Suprapubic skin (tissue), 4 donors: Measurements from ENCODE around the gene MAP1B. TPM values are rescaled to one million over a fixed set of nuclear protein-coding genes. Genes with fewer than 3 reads are reported as not detected.
"Not testable (repeated sequence)": the region's sequence is repeated elsewhere in the genome, so short reads cannot be mapped to it uniquely, and the experiment has no call there.

Experiments used
- DNase-seq, 2 donors: peaks; one replicate each; pipeline ENCODE4 v3.0.0-alpha.2; 2019; ENCODE audit warnings: low spot score in 2 of 2
- H3K27ac ChIP-seq: fragments of 200-600 bp; sonication (generic); one replicate; pipeline ENCODE4 v1.5.1; 2019
- H3K27me3 ChIP-seq: fragments of 200-600 bp; sonication (generic); one replicate; pipeline ENCODE4 v1.5.1; 2019
- H3K36me3 ChIP-seq: fragments of 200-600 bp; sonication (generic); one replicate; pipeline ENCODE4 v1.5.1; 2019
- H3K4me1 ChIP-seq: fragments of 200-600 bp; sonication (generic); one replicate; pipeline ENCODE4 v1.5.1; 2019
- H3K4me3 ChIP-seq: fragments of 200-600 bp; sonication (generic); one replicate; pipeline ENCODE4 v1.5.1; 2019; ENCODE audit warnings: mild to moderate bottlenecking
- H3K9me3 ChIP-seq: fragments of 200-600 bp; sonication (generic); one replicate; pipeline ENCODE4 v1.5.1; 2019
- CTCF ChIP-seq, 2 donors: fragments of 200-600 bp in 1 of 2; fragments of 450-650 bp in 1 of 2; sonication (generic) in 1 of 2; IDR thresholded peaks; one replicate each; pipeline ENCODE4 v1.5.1; 2016 to 2019; ENCODE audit warnings: antibody characterized with exemption in 2 of 2, mild to moderate bottlenecking in 1 of 2, moderate library complexity in 1 of 2
- EP300 ChIP-seq: sonication (generic); formaldehyde crosslinking; IDR thresholded peaks from one replicate; pipeline ENCODE4 v1.6.1; 2017; ENCODE audit warnings: antibody characterized with exemption
- POLR2A ChIP-seq, 2 donors: fragments of 450-650 bp; IDR thresholded peaks; one replicate each; pipeline ENCODE4 v1.6.1; 2017; ENCODE audit warnings: antibody characterized with exemption in 2 of 2, mild to moderate bottlenecking in 2 of 2, moderate library complexity in 2 of 2
- POLR2AphosphoS5 ChIP-seq, 3 donors: sonication (generic); formaldehyde crosslinking; IDR thresholded peaks; one replicate each; pipeline ENCODE4 v1.6.1; 2017; ENCODE audit warnings: antibody characterized with exemption in 3 of 3
- WGBS: methylation state at CpG from one replicate; pipeline ENCODE4 v1.1.5; 2018; 5-methylcytosine and 5-hydroxymethylcytosine counted together
- total RNA-seq, 4 donors: library from RNA; depleted of rRNA; stranded (reverse); fragments of >200 nt; gene quantifications; one replicate each; pipeline ENCODE4 v1.1.0, GENCODE V29; 2016

The MAP1B gene
- total RNA-seq, 4 donors from 2014 or later, result 38.1 to 172 (median 67.5) TPM

- Histone ChIP-seq H3K4me3 (no peak overlapping the region), H3K27ac (no peak overlapping the region), H3K27me3 (no peaks in the 10 kb centered on the region), H3K36me3 (no peaks in the 10 kb centered on the region), H3K9me3 (no peaks in the 10 kb centered on the region), H3K4me1 (peaks cover 31% of the 10 kb centered on the region)
- 63% methylated on average over 8 of the region's 8 CpGs for WGBS
- TF ChIP-seq POLR2A (IDR thresholded peaks at IDR 0.05), result no peak
- no peak for TF ChIP-seq EP300
- no peak for TF ChIP-seq CTCF (IDR thresholded peaks at IDR 0.05)
- TF ChIP-seq POLR2AphosphoS5 (IDR thresholded peaks at IDR 0.05), result no peak
- DNase-seq, result no peak
Observed at GRCh38 chr5:72167804-72168203, 60.5 kb downstream of the MAP1B start.

DNA sequence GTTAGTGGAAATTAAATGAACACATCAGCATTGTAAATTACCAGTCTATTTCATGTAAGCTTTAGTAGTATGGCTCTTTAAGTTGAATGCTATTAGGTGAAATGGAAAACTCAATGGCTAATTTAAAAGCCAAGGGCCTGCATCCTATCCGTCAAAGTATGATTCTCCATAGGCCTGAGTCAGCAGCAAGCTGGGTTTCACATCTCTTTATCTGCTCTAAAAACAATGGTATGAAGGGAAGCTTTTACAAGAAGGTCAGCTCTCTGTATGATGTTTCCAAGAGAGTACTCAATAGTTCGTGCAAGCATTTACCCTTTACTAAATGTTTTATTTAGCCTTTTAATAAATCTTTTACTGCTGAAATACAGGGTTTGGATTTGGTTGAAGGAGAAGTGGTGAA lies 62.8 kb downstream of the MAP1B start:
- WGBS, result 85% methylated on average over 2 of the region's 2 CpGs
- DNase-seq, result no peak
- peaks cover 29% of the 10 kb centered on the region for H3K4me1 ChIP-seq
- TF ChIP-seq EP300 (no peak), POLR2AphosphoS5 (IDR thresholded peaks at IDR 0.05) (no peak), POLR2A (IDR thresholded peaks at IDR 0.05) (no peak), CTCF (IDR thresholded peaks at IDR 0.05) (no peak)
- H3K27me3 ChIP-seq, result no peaks in the 10 kb centered on the region
- H3K4me3 ChIP-seq, result no peak overlapping the region
- no peaks in the 10 kb centered on the region for H3K9me3 ChIP-seq
- H3K27ac ChIP-seq, result no peak overlapping the region
- H3K36me3 ChIP-seq, result no peaks in the 10 kb centered on the region

GRCh38 chr5:72171181-72171580 lies 63.9 kb downstream of the MAP1B start:
- 95% methylated on average over 3 of the region's 3 CpGs for WGBS
- not testable (repeated sequence) for H3K9me3 ChIP-seq, H3K27me3 ChIP-seq, H3K36me3 ChIP-seq, H3K4me3 ChIP-seq, H3K27ac ChIP-seq, DNase-seq
- H3K4me1 ChIP-seq, result peaks cover 23% of the 10 kb centered on the region

DNA sequence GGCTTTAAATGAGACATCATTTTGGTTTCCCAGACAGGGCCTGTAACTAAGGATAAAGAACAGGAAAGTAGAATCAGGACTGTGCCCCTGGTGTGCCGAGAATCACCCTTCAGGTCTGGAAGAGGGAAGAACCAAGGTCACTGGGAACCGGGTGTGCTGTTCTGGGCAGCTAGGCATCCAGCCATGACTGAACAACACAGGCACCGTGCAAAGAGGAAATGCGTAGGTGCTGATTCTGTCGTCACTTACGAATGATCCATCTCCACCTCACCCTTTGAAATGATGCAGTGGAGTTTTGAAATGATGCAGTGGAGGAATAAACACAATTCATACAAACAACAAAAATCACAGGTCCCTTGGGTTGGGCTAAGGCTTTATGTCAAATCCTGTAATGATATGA lies 64.4 kb downstream of the MAP1B start:
- Histone ChIP-seq H3K27ac (no peak overlapping the region), H3K4me3 (no peak overlapping the region), H3K4me1 (peaks cover 18% of the 10 kb centered on the region), H3K36me3 (no peaks in the 10 kb centered on the region), H3K27me3 (no peaks in the 10 kb centered on the region), H3K9me3 (no peaks in the 10 kb centered on the region)
- TF ChIP-seq CTCF (IDR thresholded peaks at IDR 0.05) (no peak), POLR2AphosphoS5 (IDR thresholded peaks at IDR 0.05) (no peak), EP300 (no peak), POLR2A (IDR thresholded peaks at IDR 0.05) (no peak)
- DNase-seq, result no peak
- WGBS, result 90% methylated on average over 6 of the region's 6 CpGs

DNA sequence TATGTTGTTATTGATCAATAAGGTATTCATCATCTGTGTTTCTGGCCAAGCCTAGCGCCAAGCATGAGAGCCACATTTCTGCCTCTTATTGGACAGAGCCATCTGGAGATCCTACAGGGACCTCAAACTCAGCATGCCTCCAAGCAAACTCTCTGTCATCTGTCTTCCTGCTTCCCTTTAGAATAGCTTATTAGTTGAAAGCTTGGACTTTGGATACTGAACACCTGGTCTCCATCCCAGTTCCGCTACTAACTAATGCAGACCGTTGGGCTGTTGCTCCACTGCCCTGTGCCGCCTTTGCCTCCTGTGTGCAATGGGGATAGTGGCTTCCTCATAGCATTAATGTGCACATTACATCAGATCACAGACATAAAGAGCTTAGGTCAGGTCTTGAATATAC lies 65.5 kb downstream of the MAP1B start:
- peaks cover 7% of the 10 kb centered on the region for H3K4me1 ChIP-seq
- no peak for DNase-seq
- H3K4me3 ChIP-seq, result no peak overlapping the region
- TF ChIP-seq EP300 (no peak), POLR2A (IDR thresholded peaks at IDR 0.05) (no peak), CTCF (IDR thresholded peaks at IDR 0.05) (no peak), POLR2AphosphoS5 (IDR thresholded peaks at IDR 0.05) (no peak)
- no peaks in the 10 kb centered on the region for H3K27me3 ChIP-seq
- H3K36me3 ChIP-seq, result no peaks in the 10 kb centered on the region
- no peaks in the 10 kb centered on the region for H3K9me3 ChIP-seq
- H3K27ac ChIP-seq, result no peak overlapping the region
- 95% methylated on average over 4 of the region's 4 CpGs for WGBS

- TF ChIP-seq POLR2AphosphoS5 (IDR thresholded peaks at IDR 0.05), result no peak
- no peak for TF ChIP-seq CTCF (IDR thresholded peaks at IDR 0.05)
- TF ChIP-seq POLR2A (IDR thresholded peaks at IDR 0.05), result no peak
- no peak for TF ChIP-seq EP300
- DNase-seq, result no peak
- H3K4me3 ChIP-seq, result no peak overlapping the region
- H3K9me3 ChIP-seq, result no peaks in the 10 kb centered on the region
- no peaks in the 10 kb centered on the region for H3K36me3 ChIP-seq
- H3K27me3 ChIP-seq, result no peaks in the 10 kb centered on the region
- H3K4me1 ChIP-seq, result peaks cover 17% of the 10 kb centered on the region
- H3K27ac ChIP-seq, result peak overlapping the region; percentile 71
- 90% methylated on average over 3 of the region's 3 CpGs for WGBS
Observed at GRCh38 chr5:72177538-72177937, 70.3 kb downstream of the MAP1B start.
